22Rv1 (cell line): ENCODE measurements around the gene PRR30.
A peak's percentile ranks its signal among the peaks of the same experiment; 100 is the strongest.

Source experiments
- H3K27ac ChIP-seq: fragments of 450-650 bp; 2 replicates; pipeline ENCODE4 v1.5.1; 2017
- ZFX ChIP-seq: fragments of 450-650 bp; IDR thresholded peaks from 2 replicates; pipeline ENCODE4 v1.6.1; 2017; ENCODE audit warnings: antibody characterized with exemption, borderline replicate concordance
- TF ChIP-seq, protein P1 (sequence below): fragments of 450-650 bp; IDR thresholded peaks from 2 replicates; pipeline ENCODE4 v1.5.1; 2017; ENCODE audit warnings: mild to moderate bottlenecking

Gene PRR30

GRCh38 chr2:27133905-27134780 lies 5.1 kb downstream of the PRR30 start, which contains the start of gene PREB:
Gene PREB, minus strand, starts transcription at chr2:27134636. Its CDS starts 215 bp downstream, at chr2:27134421.
- H3K27ac ChIP-seq, result peak within 1 kb of the TSS; percentile 69
- TF ChIP-seq, protein P1, sequence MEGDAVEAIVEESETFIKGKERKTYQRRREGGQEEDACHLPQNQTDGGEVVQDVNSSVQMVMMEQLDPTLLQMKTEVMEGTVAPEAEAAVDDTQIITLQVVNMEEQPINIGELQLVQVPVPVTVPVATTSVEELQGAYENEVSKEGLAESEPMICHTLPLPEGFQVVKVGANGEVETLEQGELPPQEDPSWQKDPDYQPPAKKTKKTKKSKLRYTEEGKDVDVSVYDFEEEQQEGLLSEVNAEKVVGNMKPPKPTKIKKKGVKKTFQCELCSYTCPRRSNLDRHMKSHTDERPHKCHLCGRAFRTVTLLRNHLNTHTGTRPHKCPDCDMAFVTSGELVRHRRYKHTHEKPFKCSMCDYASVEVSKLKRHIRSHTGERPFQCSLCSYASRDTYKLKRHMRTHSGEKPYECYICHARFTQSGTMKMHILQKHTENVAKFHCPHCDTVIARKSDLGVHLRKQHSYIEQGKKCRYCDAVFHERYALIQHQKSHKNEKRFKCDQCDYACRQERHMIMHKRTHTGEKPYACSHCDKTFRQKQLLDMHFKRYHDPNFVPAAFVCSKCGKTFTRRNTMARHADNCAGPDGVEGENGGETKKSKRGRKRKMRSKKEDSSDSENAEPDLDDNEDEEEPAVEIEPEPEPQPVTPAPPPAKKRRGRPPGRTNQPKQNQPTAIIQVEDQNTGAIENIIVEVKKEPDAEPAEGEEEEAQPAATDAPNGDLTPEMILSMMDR, result peak; percentile 25; the same call in 1 of the 2 replicates
- TF ChIP-seq ZFX, result no peak

DNA sequence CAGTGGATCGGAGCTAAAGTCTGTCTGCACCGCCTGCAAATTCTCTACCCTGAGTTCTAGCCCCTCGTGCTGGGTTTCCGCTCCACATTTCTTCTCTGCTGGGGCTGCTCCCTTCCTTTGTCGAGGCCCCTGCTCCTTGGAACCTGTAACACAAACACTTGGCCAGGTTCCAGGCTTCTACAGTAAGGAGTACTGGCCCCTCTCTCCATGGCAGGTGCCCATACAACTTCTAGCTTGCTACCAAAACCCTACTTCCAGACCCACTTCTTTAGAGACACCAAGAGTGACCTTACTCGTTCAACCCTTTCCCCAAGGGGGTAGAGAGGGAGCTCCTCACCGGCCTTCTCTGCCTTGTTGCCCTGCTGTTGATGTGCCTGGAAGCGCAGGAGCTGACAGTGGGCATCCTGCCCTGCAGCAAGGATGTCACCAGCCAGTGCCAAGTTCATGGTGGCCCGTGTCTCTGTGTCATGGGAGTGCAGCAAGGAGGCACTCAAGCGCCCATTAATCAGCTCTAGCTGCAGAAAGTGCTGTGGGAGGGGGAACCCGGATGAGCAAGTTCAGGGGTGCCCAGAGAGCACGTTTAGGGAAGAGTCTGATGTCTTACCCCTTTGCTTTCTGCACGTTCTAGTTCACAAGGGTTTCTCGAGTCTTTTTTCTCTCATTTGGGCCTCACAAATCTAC lies 5.9 kb downstream of the PRR30 start:
- peak overlapping the region; percentile 69 for H3K27ac ChIP-seq
- no peak for TF ChIP-seq ZFX
- TF ChIP-seq, protein P1, result no peak

GRCh38 chr2:27131429-27131828 lies 7.8 kb downstream of the PRR30 start:
- H3K27ac ChIP-seq, result no peak overlapping the region
- TF ChIP-seq, protein P1, result no peak
- no peak for TF ChIP-seq ZFX

DNA sequence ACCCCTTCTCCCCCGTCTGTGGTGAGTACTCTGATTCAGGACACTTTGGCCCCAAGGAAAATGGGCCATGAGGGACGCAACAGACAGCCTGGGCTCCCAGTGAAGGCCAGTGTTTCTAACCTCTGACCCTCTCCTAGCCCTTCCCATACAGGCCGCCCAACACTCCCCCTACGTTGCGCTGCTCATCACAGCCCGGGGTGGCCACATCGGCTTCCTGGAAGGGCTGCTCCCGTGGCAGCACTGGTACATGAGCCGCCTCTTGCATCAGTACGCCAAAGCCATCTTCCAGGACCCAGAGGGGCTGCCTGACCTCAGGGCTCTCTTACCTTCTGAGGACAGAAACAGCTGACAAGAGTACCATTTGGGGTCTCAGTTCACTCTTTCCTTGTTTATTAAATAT lies 8.8 kb downstream of the PRR30 start:
- H3K27ac ChIP-seq, result no peak overlapping the region
- TF ChIP-seq ZFX, result no peak
- TF ChIP-seq, protein P1, result no peak

GRCh38 chr2:27128668-27129571 lies 10.3 kb downstream of the PRR30 start:
- H3K27ac ChIP-seq, result no peak overlapping the region
- TF ChIP-seq ZFX, result no peak
- TF ChIP-seq, protein P1, result no peak

DNA sequence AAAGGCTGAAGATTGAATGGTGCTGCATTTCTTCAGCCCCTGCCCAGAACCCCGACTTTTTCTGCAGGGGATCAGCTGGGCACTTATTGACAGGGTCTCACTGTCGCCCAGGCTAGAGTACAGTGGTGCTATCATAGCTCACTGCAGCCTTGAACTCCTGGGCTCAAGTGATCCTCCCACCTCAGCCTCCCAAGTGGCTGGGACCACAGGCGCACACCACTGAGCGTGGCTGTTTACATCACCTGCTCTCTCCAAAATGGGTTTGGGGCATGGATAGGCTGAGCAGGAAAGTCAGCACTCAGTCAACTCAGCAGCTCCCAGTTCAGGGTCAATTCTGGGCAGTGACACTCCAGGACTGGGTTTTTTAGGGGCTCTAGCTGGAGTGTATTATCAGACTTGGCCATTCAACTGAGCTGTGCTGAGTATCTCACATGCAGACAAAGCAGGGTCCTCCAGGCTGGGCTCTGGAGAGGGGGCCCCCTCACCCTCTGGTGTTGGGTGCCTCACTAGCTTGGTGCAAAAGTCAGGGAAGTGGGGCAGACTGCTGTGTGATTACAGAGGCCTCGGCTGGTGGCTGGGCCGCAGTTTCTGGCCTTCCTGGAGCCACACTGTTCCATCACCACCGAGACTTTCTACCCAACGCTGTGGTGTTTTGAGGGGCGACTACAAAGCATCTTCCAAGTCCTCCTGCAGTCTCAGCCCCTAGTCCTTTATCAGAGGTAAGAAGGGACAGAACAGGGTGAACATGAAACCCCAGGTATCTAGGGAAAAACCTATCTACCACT lies 11.1 kb downstream of the PRR30 start:
- no peak overlapping the region for H3K27ac ChIP-seq
- no peak for TF ChIP-seq ZFX
- TF ChIP-seq, protein P1, result no peak
